Midbrain (tissue), 1 donor: ENCODE measurements around the gene UCKL1.
"Not testable (repeated sequence)": the region's sequence is repeated elsewhere in the genome, so short reads cannot be mapped to it uniquely, and the experiment has no call there.

Source experiments
- DNase-seq: peaks from one replicate; lab custom pipeline; 2025; lab: John Stamatoyannopoulos, UW

The UCKL1 gene

GRCh38 chr20:63942969-63943807 lies 13.0 kb downstream of the UCKL1 start:
- DNase-seq, result no peak

- DNase-seq, result no peak
These were observed 13.8 kb downstream of the UCKL1 start for GRCh38 chr20:63942250-63942951.

- no peak for DNase-seq
These were observed 14.7 kb downstream of the UCKL1 start for GRCh38 chr20:63941282-63942081.

- DNase-seq, result no peak
These were observed 15.5 kb downstream of the UCKL1 start for GRCh38 chr20:63940472-63941266.

DNA sequence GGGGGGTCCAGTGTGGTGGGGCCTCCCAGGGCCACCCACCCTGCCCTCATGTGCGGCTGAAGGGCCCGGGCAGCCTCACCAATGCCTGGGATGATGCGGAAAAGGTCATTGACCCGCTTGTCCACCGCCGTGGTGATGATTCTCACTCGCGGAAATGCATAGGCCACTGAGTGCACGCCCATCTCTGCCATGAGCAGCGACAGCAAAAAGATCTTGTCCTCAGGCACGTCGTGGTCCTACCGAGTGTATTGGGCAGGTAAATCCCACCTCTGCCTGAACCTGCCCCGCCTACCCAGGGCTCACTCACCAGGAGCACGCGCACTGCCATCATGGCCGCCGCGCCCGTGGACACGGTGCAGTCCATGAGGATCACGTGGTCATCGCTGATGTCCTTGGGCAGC lies 16.1 kb downstream of the UCKL1 start:
- DNase-seq, result no peak

DNA sequence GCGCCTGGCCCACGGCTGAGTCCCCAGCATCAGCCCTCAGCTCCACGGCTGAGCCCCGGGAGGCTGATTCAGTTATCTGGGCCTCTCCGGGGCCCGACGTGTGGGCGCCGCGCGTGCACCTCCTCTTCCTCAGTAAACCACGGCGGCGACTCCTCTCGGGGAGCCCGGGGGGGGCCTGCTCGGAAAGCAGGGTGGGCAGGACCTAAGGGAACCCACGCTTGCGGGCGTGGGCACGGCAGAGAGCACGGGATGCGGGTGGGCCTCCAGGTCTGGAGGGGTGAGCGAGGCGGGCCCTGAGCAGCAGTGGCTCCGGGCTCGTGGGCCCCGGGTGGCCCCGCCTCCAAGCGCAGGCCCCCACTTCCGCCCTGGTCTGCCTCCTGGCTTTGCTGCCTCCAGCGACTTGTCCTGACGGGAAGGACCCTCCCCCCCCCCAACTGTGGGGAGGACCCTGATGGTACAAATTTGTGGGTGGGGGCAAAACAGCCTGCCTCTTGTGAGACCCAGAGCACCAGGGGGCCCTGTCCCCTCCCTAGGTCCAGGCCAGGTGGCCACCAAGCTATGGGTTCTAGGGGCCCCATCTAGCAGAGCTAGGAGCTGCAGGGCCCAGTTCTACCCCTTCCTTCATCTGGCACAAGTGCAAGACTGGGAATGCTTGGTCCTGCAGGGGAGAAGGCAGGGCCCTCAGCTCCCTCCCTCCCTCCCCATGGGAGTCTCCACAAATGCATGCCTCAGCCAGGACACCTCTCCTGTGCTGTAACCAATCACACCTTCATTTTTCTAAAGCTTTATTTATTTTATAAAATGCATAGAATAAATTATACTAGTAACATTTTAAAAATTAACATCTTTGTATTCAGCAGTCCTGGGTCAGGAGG lies 16.9 kb downstream of the UCKL1 start:
- DNase-seq, result no peak

GRCh38 chr20:63937596-63937995 lies 18.6 kb downstream of the UCKL1 start:
- DNase-seq, result no peak

DNA sequence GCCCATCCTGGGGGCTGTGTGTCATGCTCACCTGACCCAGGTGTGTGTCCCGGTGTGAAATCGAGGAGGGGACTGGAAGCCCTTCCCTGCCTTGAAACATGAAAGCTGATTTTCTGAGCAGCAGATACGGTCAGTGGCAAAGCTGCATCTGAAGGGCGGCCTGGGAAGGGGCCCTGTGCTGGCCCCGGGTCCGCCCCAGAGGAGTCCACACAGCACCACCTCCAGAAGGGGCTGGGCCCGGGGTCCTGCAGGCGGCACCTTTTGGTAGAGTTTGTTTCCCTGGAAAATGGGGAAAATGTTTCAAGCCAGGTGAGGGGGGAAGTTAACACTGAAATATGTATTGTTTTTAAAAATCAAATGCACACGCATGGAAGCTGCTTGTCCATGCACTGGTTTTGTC lies 20.8 kb downstream of the UCKL1 start:
- DNase-seq, result no peak

DNA sequence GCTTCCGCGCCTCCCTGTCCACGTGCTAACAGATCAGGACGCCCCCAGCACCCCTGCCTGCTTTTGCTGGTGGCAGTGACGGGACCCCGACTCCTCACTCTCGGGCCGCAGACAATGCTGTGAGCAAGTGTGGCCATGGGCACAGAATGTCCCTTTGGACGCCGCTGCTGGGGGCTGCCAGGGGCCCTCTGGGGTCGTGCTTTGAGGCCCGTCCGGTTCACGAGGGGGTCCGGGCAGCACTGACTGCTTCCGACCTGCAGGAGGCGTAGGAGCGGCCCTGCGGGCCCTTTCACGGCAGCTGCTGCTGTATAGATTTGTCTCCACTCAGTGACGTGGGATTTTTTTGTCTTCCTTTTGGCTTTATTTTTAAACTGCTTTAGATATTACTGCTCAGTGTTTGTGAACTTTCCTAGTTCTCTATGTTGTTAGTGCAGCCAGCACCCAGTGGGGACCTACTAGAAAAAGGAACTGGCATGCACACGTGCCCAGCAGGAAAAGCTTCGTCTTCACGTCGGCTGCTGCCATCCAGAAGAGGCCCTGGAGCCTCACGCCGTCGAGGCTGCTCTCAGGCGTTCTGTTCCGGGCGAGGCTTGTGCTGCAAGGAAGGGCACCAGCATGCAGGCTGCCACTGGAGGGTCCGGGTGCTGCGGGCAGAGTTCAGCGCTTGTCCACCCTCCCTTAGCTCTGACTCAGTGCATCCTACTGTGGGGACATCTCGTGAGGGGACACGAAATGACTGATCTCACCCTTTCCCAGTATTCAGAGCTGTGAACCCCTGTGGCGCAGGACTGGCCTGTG lies 21.7 kb downstream of the UCKL1 start:
- DNase-seq, result no peak

GRCh38 chr20:63933646-63934045 lies 22.6 kb downstream of the UCKL1 start:
- no peak for DNase-seq

GRCh38 chr20:63932606-63933160 lies 23.5 kb downstream of the UCKL1 start:
- DNase-seq, result no peak

GRCh38 chr20:63931735-63932134 lies 24.5 kb downstream of the UCKL1 start:
- DNase-seq, result no peak

GRCh38 chr20:63930971-63931553 lies 25.2 kb downstream of the UCKL1 start:
- no peak for DNase-seq

DNA sequence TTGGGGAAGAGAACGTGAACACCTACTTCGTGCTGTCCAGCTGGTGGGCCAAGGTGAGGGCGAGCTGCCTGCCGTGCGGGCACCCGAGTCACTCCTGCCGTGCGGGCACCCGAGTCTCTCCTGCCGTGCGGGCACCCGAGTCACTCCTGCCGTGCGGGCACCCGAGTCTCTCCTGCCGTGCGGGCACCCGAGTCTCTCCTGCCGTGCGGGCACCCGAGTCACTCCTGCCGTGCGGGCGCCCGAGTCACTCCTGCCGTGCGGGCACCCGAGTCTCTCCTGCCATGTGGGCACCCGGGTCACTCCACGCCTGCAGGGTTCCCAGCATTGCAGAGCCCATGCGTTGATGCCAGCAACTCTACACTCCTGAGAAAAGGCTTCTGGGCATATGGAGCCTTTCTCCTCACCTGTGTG lies 26.7 kb downstream of the UCKL1 start:
- DNase-seq, result not testable (repeated sequence)

GRCh38 chr20:63929071-63929470 lies 27.1 kb downstream of the UCKL1 start:
- DNase-seq, result no peak

- no peak for DNase-seq
These were observed 29.9 kb downstream of the UCKL1 start for GRCh38 chr20:63926298-63926697.

- no peak for DNase-seq
These were observed 32.0 kb downstream of the UCKL1 start for GRCh38 chr20:63924241-63924640.

DNA sequence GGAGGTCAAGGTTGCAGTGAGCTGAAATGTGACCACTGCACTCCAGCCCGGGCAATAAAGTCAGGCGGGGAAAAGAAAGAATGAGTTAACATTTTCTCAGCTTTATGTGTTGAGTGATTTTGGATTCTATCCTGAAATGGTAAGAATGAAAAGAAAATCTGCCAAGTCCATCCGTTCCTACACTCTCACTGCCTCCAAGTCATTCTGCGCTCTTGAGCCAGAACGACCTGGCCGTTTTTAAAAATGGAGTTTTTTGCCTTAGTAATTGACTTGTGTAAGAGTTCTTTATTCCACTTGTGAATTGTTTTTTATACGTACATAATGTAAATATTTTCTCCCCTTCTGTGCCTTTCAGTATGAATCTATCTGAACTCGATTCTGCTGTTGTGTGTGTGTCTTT lies 32.6 kb downstream of the UCKL1 start:
- no peak for DNase-seq

- no peak for DNase-seq
These were observed 36.0 kb downstream of the UCKL1 start for GRCh38 chr20:63920226-63920625.
